Measurements from ENCODE around the gene ATOSB.

The ATOSB gene

GRCh38 chr9:35104586-35104985 is 11.1 kb downstream of the ATOSB start:
- Histone ChIP-seq H3K9me3 (ENCODE audit: control insufficient read depth, insufficient read depth, low read length) (no peaks in the 10 kb centered on the region), H3K27ac (ENCODE audit: low read depth, low read length) (peak overlapping the region; percentile 99), H3K4me3 (ENCODE audit: low read depth, low read length) (no peak overlapping the region), H3K9ac (ENCODE audit: low read depth, low read length) (no peak overlapping the region), H3K27me3 (ENCODE audit: control insufficient read depth, insufficient read depth, low read length) (no peaks in the 10 kb centered on the region), H3K36me3 (ENCODE audit: control insufficient read depth, insufficient read depth, low read length) (peaks cover 54% of the 10 kb centered on the region), H3K4me1 (ENCODE audit: control insufficient read depth, insufficient read depth, low read length) (peaks cover 13% of the 10 kb centered on the region)

GRCh38 chr9:35103660-35104191 is 11.9 kb downstream of the ATOSB start:
- H3K27ac ChIP-seq (ENCODE audit: low read depth, low read length) = peak overlapping the region; percentile 99

DNA sequence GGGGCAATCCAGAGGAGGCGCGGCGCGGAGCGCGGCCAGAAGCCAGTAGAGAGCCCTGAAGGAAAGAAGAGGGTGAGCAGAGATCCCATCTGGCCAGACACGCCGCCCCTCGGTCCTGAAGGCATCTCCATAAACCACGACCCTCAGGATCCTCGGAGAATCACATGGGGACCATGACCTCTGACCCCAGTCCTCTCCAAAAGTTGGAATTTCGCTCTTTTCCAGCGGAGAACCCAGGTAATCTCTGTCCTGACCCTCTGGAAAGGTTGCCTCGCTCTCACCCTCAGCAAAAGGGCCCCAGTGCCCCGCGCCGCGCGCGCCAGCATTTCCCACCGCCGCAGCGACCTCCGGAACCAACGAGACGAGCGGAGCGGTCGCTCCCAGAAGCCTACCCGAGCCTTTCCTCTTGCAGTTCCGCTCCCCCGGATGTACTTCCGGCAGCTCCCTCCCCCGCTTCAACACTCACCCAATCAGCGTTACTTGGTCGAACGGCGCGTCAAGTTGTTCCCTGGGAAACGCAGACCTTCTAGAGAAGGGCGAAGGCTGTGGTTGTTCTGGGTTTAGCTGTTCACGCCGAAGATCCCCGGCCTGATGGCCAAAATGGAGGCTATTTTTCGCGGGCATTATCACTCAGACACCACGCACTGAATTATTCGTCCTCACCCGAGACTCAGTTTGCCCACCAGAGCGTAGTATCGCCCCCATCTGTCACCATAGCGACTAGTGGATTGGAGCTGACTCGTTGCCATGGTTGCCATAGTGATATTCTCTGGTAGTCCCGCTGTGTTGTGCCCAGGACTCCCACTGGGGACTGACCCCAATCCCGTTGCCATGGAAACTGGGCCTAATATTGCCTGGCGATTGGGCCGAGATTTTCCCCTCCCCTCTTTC is 12.6 kb downstream of the ATOSB start, which contains the start of gene STOML2:
STOML2 (minus strand) TSS at position 363 of the 891 bp plus-strand sequence; CDS start at position 326, 37 bp downstream.
- no peaks in the 10 kb centered on the region for H3K9me3 ChIP-seq (ENCODE audit: control insufficient read depth, insufficient read depth, low read length)
- peak within 1 kb of the TSS; percentile 99 for H3K27ac ChIP-seq (ENCODE audit: low read depth, low read length)
- peak within 1 kb of the TSS; percentile 91 for H3K4me3 ChIP-seq (ENCODE audit: low read depth, low read length)
- peaks cover 13% of the 10 kb centered on the region for H3K4me1 ChIP-seq (ENCODE audit: control insufficient read depth, insufficient read depth, low read length)
- peak within 1 kb of the TSS; percentile 87 for H3K9ac ChIP-seq (ENCODE audit: low read depth, low read length)
- H3K36me3 ChIP-seq (ENCODE audit: control insufficient read depth, insufficient read depth, low read length) = peaks cover 58% of the 10 kb centered on the region
- H3K27me3 ChIP-seq (ENCODE audit: control insufficient read depth, insufficient read depth, low read length) = no peaks in the 10 kb centered on the region

More at GRCh38 chr9:35103660-35104191, 11.9 kb downstream of the ATOSB start:
- Histone ChIP-seq H3K4me1 (ENCODE audit: control insufficient read depth, insufficient read depth, low read length) (peaks cover 13% of the 10 kb centered on the region), H3K9me3 (ENCODE audit: control insufficient read depth, insufficient read depth, low read length) (no peaks in the 10 kb centered on the region), H3K9ac (ENCODE audit: low read depth, low read length) (peak overlapping the region; percentile 60), H3K27me3 (ENCODE audit: control insufficient read depth, insufficient read depth, low read length) (no peaks in the 10 kb centered on the region), H3K36me3 (ENCODE audit: control insufficient read depth, insufficient read depth, low read length) (peaks cover 59% of the 10 kb centered on the region), H3K4me3 (ENCODE audit: low read depth, low read length) (peak overlapping the region; percentile 91)

DNA sequence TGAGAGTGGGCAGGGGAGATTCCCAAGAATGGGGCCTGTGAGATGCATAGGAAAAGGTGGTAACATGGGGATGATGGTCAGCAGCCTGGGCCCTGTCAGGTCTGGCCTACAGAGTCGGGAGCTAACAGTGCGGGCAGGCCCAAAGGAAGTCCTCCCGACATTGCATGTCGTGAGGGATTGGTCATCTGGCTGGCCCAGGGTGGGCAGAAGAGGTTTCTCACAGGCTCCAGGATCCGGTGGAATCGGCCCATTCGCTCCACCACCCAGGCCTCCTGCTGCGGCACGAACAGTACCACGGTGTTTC is 13.2 kb downstream of the ATOSB start:
- Histone ChIP-seq H3K9ac (ENCODE audit: low read depth, low read length) (peak overlapping the region; percentile 87), H3K4me3 (ENCODE audit: low read depth, low read length) (peak overlapping the region; percentile 91), H3K4me1 (ENCODE audit: control insufficient read depth, insufficient read depth, low read length) (peaks cover 13% of the 10 kb centered on the region), H3K9me3 (ENCODE audit: control insufficient read depth, insufficient read depth, low read length) (no peaks in the 10 kb centered on the region), H3K27ac (ENCODE audit: low read depth, low read length) (peak overlapping the region; percentile 99), H3K36me3 (ENCODE audit: control insufficient read depth, insufficient read depth, low read length) (peaks cover 53% of the 10 kb centered on the region), H3K27me3 (ENCODE audit: control insufficient read depth, insufficient read depth, low read length) (no peaks in the 10 kb centered on the region)

DNA sequence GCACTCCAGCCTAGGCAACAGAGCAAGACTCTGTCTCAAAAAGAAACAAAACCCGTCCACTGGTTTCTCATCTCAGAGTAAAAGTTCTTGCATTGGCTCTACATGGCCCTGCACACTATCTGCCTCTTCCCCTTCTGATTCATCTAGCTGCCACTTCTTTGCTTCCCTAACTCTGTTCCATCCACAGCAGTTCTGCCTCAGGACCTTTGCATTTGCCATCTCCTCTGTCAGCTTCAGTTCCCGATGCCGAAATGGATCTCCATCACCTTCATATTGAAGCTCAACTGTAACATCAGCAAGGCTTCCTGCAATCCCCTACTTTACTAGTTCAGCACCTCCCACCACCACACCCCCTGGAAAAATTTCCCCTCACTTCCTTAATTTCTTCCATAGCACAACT is 18.1 kb downstream of the ATOSB start:
- no peak overlapping the region for H3K9ac ChIP-seq (ENCODE audit: low read depth, low read length)
- no peaks in the 10 kb centered on the region for H3K27me3 ChIP-seq (ENCODE audit: control insufficient read depth, insufficient read depth, low read length)
- H3K27ac ChIP-seq (ENCODE audit: low read depth, low read length) = no peak overlapping the region
- peaks cover 46% of the 10 kb centered on the region for H3K36me3 ChIP-seq (ENCODE audit: control insufficient read depth, insufficient read depth, low read length)
- H3K4me3 ChIP-seq (ENCODE audit: low read depth, low read length) = no peak overlapping the region
- H3K9me3 ChIP-seq (ENCODE audit: control insufficient read depth, insufficient read depth, low read length) = no peaks in the 10 kb centered on the region
- H3K4me1 ChIP-seq (ENCODE audit: control insufficient read depth, insufficient read depth, low read length) = peaks cover 8% of the 10 kb centered on the region; the same call in 1 of the 2 replicates

DNA sequence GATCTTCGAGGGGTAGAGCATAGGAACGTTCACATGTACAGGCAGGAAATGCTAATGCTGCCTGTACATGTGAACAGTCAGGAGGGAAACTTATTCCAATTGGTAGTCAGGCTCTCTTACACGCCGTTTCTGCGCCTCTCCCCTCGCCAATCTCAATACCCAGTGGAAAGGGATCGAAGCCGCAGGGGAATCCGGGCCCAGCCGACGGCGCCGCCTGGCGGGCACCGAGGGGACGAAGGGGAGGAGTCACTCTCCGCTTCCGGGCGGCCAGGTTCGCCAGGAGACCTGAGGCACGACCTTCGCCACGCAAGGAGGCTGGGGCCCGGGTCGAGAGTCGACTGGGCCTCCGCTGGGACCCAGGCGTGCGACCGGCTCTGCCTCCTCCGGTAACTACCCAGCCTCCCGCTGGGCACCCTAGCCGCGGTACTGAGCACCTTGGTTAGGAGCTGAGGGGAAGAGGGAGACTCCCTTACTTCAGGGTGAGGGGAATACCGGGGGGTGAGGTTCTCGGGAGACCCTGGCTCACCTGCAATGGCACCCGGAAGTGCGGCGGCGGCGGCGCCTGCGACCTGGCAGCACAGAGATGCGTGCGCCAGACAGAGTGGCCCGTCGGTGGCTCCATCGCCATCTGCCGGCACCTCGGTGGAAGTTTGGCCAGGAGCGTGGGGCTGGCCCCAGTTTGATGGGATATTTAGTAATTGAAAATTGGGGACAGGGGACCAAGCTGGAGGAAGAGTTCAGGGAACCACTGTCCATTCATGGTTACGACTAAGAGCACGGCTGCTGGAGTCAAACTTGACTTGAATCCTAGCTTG is 19.4 kb downstream of the ATOSB start, which contains the start of gene PIGO:
PIGO (minus strand) TSS at position 557 of the 815 bp plus-strand sequence. CDS start 1,026 bp downstream, outside the sequence.
- H3K36me3 ChIP-seq (ENCODE audit: control insufficient read depth, insufficient read depth, low read length) = peaks cover 49% of the 10 kb centered on the region
- no peaks in the 10 kb centered on the region for H3K27me3 ChIP-seq (ENCODE audit: control insufficient read depth, insufficient read depth, low read length)
- peak within 1 kb of the TSS; percentile 88 for H3K4me3 ChIP-seq (ENCODE audit: low read depth, low read length)
- H3K4me1 ChIP-seq (ENCODE audit: control insufficient read depth, insufficient read depth, low read length) = no peaks in the 10 kb centered on the region
- peak within 1 kb of the TSS; percentile 96 for H3K9ac ChIP-seq (ENCODE audit: low read depth, low read length)
- peak within 1 kb of the TSS; percentile 100 for H3K27ac ChIP-seq (ENCODE audit: low read depth, low read length)
- no peaks in the 10 kb centered on the region for H3K9me3 ChIP-seq (ENCODE audit: control insufficient read depth, insufficient read depth, low read length)

DNA sequence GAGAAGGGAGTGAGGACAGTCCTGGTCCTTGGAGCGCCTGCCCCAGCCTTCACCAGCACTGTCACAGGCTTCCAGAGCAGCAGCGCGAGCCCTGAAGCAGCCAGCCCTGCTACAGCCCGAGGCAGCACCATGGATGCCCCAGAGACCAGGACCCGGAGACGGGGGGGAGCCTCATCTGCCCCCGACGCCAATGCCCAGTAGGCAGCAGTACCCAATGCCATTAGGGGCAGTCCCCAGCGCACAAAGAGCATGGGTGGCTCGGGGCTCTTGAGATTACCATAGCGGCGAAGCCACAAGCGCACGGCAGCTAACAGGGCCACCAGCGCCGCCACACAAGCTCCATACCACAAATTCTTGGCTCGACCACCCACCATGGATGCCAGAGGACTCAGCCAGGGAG is 24.1 kb downstream of the ATOSB start:
- no peaks in the 10 kb centered on the region for H3K4me1 ChIP-seq (ENCODE audit: control insufficient read depth, insufficient read depth, low read length)
- H3K36me3 ChIP-seq (ENCODE audit: control insufficient read depth, insufficient read depth, low read length) = peaks cover 67% of the 10 kb centered on the region
- H3K9me3 ChIP-seq (ENCODE audit: control insufficient read depth, insufficient read depth, low read length) = no peaks in the 10 kb centered on the region
- no peak overlapping the region for H3K9ac ChIP-seq (ENCODE audit: low read depth, low read length)
- H3K27me3 ChIP-seq (ENCODE audit: control insufficient read depth, insufficient read depth, low read length) = no peaks in the 10 kb centered on the region
- H3K27ac ChIP-seq (ENCODE audit: low read depth, low read length) = no peak overlapping the region
- H3K4me3 ChIP-seq (ENCODE audit: low read depth, low read length) = no peak overlapping the region

DNA sequence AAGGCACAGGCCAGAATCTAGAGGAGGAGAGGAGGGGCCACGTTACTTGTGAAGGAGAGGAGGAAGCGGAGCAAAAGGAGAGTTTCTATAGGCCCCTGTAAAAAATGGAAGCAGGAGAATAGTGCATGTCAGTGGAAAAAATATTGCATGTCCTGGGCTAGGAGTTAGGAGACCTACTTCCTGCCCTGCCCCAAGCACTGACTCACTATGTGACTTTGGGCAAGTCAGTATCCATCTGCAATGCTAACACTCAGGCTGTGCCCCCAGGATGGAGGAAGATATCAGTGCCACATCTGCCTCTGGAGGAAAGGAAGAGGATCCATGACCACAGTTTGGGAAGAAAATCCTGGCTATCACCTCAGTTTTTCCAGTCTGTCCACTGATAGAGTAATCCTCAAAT is 26.2 kb downstream of the ATOSB start:
- Histone ChIP-seq H3K9ac (ENCODE audit: low read depth, low read length) (no peak overlapping the region), H3K9me3 (ENCODE audit: control insufficient read depth, insufficient read depth, low read length) (no peaks in the 10 kb centered on the region), H3K27ac (ENCODE audit: low read depth, low read length) (no peak overlapping the region), H3K36me3 (ENCODE audit: control insufficient read depth, insufficient read depth, low read length) (peaks cover 67% of the 10 kb centered on the region), H3K4me3 (ENCODE audit: low read depth, low read length) (no peak overlapping the region), H3K4me1 (ENCODE audit: control insufficient read depth, insufficient read depth, low read length) (no peaks in the 10 kb centered on the region), H3K27me3 (ENCODE audit: control insufficient read depth, insufficient read depth, low read length) (no peaks in the 10 kb centered on the region)

DNA sequence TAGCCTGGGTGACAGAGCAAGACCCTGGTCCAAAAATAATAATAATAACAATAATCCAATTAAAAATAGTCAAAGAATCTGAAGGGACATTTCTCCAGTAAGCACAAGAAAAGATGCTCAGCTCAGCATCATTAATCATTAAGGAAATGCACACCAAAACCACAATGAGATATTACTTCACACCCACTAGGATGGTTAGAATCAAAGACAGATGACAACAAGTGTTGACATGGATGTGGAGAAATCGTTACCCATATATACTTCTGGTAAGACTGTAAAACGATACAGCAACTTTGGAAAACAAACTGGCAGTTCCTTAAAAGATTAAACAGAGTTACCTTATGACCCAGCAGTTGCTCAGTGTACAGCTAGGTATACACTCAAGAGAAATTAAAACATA is 30.6 kb downstream of the ATOSB start:
- Histone ChIP-seq H3K4me3 (ENCODE audit: low read depth, low read length) (no peak overlapping the region), H3K27ac (ENCODE audit: low read depth, low read length) (no peak overlapping the region), H3K4me1 (ENCODE audit: control insufficient read depth, insufficient read depth, low read length) (no peaks in the 10 kb centered on the region), H3K36me3 (ENCODE audit: control insufficient read depth, insufficient read depth, low read length) (peaks cover 27% of the 10 kb centered on the region), H3K9ac (ENCODE audit: low read depth, low read length) (no peak overlapping the region), H3K9me3 (ENCODE audit: control insufficient read depth, insufficient read depth, low read length) (no peaks in the 10 kb centered on the region), H3K27me3 (ENCODE audit: control insufficient read depth, insufficient read depth, low read length) (no peaks in the 10 kb centered on the region)

GRCh38 chr9:35079426-35080341 is 36.0 kb downstream of the ATOSB start, which contains the start of gene FANCG:
Gene FANCG (minus strand): TSS chr9:35079942. CDS start chr9:35079524, 418 bp downstream.
- peak within 1 kb of the TSS; percentile 94 for H3K9ac ChIP-seq (ENCODE audit: low read depth, low read length)
- H3K4me3 ChIP-seq (ENCODE audit: low read depth, low read length) = peak within 1 kb of the TSS; percentile 88

More at GRCh38 chr9:35079426-35080341, 36.0 kb downstream of the ATOSB start, which contains the start of gene FANCG:
- Histone ChIP-seq H3K27ac (ENCODE audit: low read depth, low read length) (peak within 1 kb of the TSS; percentile 97), H3K36me3 (ENCODE audit: control insufficient read depth, insufficient read depth, low read length) (peaks cover 34% of the 10 kb centered on the region), H3K9me3 (ENCODE audit: control insufficient read depth, insufficient read depth, low read length) (no peaks in the 10 kb centered on the region), H3K4me1 (ENCODE audit: control insufficient read depth, insufficient read depth, low read length) (peaks cover 5% of the 10 kb centered on the region; the same call in 1 of the 2 replicates), H3K27me3 (ENCODE audit: control insufficient read depth, insufficient read depth, low read length) (no peaks in the 10 kb centered on the region)
